Suprapubic skin (tissue), 4 donors: Measurements from ENCODE around the gene RNU6-7. TPM values are rescaled to one million over a fixed set of nuclear protein-coding genes. Genes with fewer than 3 reads are reported as not detected.

Experiments
- DNase-seq, 2 donors: peaks; one replicate each; pipeline ENCODE4 v3.0.0-alpha.2; 2019; ENCODE audit warnings: low spot score in 2 of 2
- H3K27ac ChIP-seq: fragments of 200-600 bp; sonication (generic); one replicate; pipeline ENCODE4 v1.5.1; 2019
- H3K27me3 ChIP-seq: fragments of 200-600 bp; sonication (generic); one replicate; pipeline ENCODE4 v1.5.1; 2019
- H3K36me3 ChIP-seq: fragments of 200-600 bp; sonication (generic); one replicate; pipeline ENCODE4 v1.5.1; 2019
- H3K4me1 ChIP-seq: fragments of 200-600 bp; sonication (generic); one replicate; pipeline ENCODE4 v1.5.1; 2019
- H3K4me3 ChIP-seq: fragments of 200-600 bp; sonication (generic); one replicate; pipeline ENCODE4 v1.5.1; 2019; ENCODE audit warnings: mild to moderate bottlenecking
- H3K9me3 ChIP-seq: fragments of 200-600 bp; sonication (generic); one replicate; pipeline ENCODE4 v1.5.1; 2019
- EP300 ChIP-seq: sonication (generic); formaldehyde crosslinking; IDR thresholded peaks from one replicate; pipeline ENCODE4 v1.6.1; 2017; ENCODE audit warnings: antibody characterized with exemption
- POLR2A ChIP-seq, 2 donors: fragments of 450-650 bp; IDR thresholded peaks; one replicate each; pipeline ENCODE4 v1.6.1; 2017; ENCODE audit warnings: antibody characterized with exemption in 2 of 2, mild to moderate bottlenecking in 2 of 2, moderate library complexity in 2 of 2
- POLR2AphosphoS5 ChIP-seq, 3 donors: sonication (generic); formaldehyde crosslinking; IDR thresholded peaks; one replicate each; pipeline ENCODE4 v1.6.1; 2017; ENCODE audit warnings: antibody characterized with exemption in 3 of 3
- whole genome bisulfite sequencing: methylation state at CpG from one replicate; pipeline ENCODE4 v1.1.5; 2018; 5-methylcytosine and 5-hydroxymethylcytosine counted together
- total RNA-seq, 4 donors: library from RNA; depleted of rRNA; stranded (reverse); fragments of >200 nt; gene quantifications; one replicate each; pipeline ENCODE4 v1.1.0, GENCODE V29; 2016
- TF ChIP-seq, protein P1 (sequence below), 2 donors: fragments of 200-600 bp in 1 of 2; fragments of 450-650 bp in 1 of 2; sonication (generic) in 1 of 2; IDR thresholded peaks; one replicate each; pipeline ENCODE4 v1.5.1; 2016 to 2019; ENCODE audit warnings: antibody characterized with exemption in 2 of 2, mild to moderate bottlenecking in 1 of 2, moderate library complexity in 1 of 2

RNU6-7 gene
- total RNA-seq, 4 donors from 2014 or later, result not detected

DNA sequence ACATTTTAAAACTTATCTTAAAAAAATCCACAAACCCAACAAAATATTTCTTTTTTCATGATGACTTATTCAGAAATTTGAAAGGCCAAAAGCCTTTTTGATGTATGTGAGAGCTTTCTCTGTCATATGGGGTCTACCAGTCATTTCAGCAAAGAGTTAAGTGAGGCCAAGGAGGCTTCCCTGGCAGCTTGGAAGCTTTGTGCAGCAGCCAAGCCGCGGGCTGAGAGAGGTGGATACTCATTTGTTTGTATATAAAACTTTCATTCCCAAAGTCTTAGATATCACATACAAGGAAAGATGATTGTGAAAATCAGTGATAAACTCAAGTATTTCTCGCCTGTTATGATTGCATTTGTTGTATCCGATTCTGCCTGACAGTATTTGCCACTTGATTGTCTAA is 49.7 kb downstream of the RNU6-7 start:
- Histone ChIP-seq H3K4me3 (no peak overlapping the region), H3K4me1 (no peaks in the 10 kb centered on the region), H3K27ac (no peak overlapping the region), H3K36me3 (no peaks in the 10 kb centered on the region), H3K9me3 (no peaks in the 10 kb centered on the region), H3K27me3 (no peaks in the 10 kb centered on the region)
- TF ChIP-seq POLR2A (IDR thresholded peaks at IDR 0.05) (no peak), EP300 (no peak), POLR2AphosphoS5 (IDR thresholded peaks at IDR 0.05) (no peak)
- TF ChIP-seq, protein P1, sequence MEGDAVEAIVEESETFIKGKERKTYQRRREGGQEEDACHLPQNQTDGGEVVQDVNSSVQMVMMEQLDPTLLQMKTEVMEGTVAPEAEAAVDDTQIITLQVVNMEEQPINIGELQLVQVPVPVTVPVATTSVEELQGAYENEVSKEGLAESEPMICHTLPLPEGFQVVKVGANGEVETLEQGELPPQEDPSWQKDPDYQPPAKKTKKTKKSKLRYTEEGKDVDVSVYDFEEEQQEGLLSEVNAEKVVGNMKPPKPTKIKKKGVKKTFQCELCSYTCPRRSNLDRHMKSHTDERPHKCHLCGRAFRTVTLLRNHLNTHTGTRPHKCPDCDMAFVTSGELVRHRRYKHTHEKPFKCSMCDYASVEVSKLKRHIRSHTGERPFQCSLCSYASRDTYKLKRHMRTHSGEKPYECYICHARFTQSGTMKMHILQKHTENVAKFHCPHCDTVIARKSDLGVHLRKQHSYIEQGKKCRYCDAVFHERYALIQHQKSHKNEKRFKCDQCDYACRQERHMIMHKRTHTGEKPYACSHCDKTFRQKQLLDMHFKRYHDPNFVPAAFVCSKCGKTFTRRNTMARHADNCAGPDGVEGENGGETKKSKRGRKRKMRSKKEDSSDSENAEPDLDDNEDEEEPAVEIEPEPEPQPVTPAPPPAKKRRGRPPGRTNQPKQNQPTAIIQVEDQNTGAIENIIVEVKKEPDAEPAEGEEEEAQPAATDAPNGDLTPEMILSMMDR (IDR thresholded peaks at IDR 0.05), result no peak
- 66% methylated on average over 4 of the region's 4 CpGs for WGBS
- DNase-seq, result no peak

Other genes starting within 250 kb of the RNU6-7 start
- gene ARHGAP5, start 124.7 kb upstream of the RNU6-7 start, total RNA-seq, result 100 to 1,000 TPM in 3 of 4 donors, 10 to 100 TPM in 1; 92.5 to 125 (median 109) TPM
- gene RNU6-8, start 1.2 kb downstream of the RNU6-7 start, total RNA-seq, result not detected
- gene AKAP6, start 127.3 kb downstream of the RNU6-7 start, total RNA-seq, result 10 to 100 TPM in 1 of 4 donors, 1 to 10 TPM in 3; 2.0 to 11.0 (median 4.2) TPM